Activated B cell treated with CpG ODN at 0.5 μM for 24 hours (primary cell): ENCODE results near the gene TCF12. TPM values are rescaled to one million over a fixed set of nuclear protein-coding genes. Genes with fewer than 3 reads are reported as not detected.

Experiments
- ATAC-seq: fragments of 200-7000 bp; cut with Tn5 transposase; one replicate; pipeline ENCODE4 v1.10.0; 2021; ENCODE audit warnings: low read depth, mild to moderate bottlenecking, moderate library complexity
- CTCF ChIA-PET: fragments of 350-600 bp; sonication (Branson Sonifier 250); formaldehyde crosslinking; loops from one replicate; lab custom pipeline; 2021; ENCODE audit warnings: antibody characterized with exemption; lab: Charles Lee
- POLR2A ChIA-PET: fragments of 350-600 bp; sonication (Branson Sonifier 250); formaldehyde crosslinking; loops from one replicate; lab custom pipeline; 2021; ENCODE audit warnings: antibody characterized with exemption; lab: Charles Lee
- DNase-seq: peaks from one replicate; pipeline ENCODE4 v3.0.0; 2022
- H3K27ac Mint-ChIP-seq: one replicate; pipeline ENCODE4 v1.8.0; 2020; ENCODE audit warnings: mixed read lengths
- H3K27me3 Mint-ChIP-seq: one replicate; pipeline ENCODE4 v1.8.0; 2021; ENCODE audit warnings: mixed read lengths
- H3K36me3 Mint-ChIP-seq: one replicate; pipeline ENCODE4 v1.8.0; 2021; ENCODE audit warnings: low read depth, mixed read lengths
- H3K4me1 Mint-ChIP-seq: one replicate; pipeline ENCODE4 v1.8.0; 2021; ENCODE audit warnings: mixed read lengths
- H3K4me3 Mint-ChIP-seq: one replicate; pipeline ENCODE4 v1.8.0; 2020; ENCODE audit warnings: mild to moderate bottlenecking, mixed read lengths
- H3K9me3 Mint-ChIP-seq: one replicate; pipeline ENCODE4 v1.8.0; 2020; ENCODE audit warnings: mixed read lengths
- intact Hi-C: fragments of 100-400 bp; cut with micrococcal nuclease; formaldehyde crosslinking; loops from one replicate; pipeline ENCODE4 v1.15.1; 2024
- total RNA-seq: library from RNA; stranded (reverse); gene quantifications from 2 replicates; pipeline ENCODE4 v1.2.3, GENCODE V29; 2022
- TF ChIP-seq, protein P1 (sequence below): fragments of 200-600 bp; IDR thresholded peaks from one replicate; pipeline ENCODE4 v1.8.0; 2022; ENCODE audit warnings: antibody characterized with exemption, mild to moderate bottlenecking

The TCF12 gene
- total RNA-seq, 1 donor from 2014 or later, result 119 TPM

DNA sequence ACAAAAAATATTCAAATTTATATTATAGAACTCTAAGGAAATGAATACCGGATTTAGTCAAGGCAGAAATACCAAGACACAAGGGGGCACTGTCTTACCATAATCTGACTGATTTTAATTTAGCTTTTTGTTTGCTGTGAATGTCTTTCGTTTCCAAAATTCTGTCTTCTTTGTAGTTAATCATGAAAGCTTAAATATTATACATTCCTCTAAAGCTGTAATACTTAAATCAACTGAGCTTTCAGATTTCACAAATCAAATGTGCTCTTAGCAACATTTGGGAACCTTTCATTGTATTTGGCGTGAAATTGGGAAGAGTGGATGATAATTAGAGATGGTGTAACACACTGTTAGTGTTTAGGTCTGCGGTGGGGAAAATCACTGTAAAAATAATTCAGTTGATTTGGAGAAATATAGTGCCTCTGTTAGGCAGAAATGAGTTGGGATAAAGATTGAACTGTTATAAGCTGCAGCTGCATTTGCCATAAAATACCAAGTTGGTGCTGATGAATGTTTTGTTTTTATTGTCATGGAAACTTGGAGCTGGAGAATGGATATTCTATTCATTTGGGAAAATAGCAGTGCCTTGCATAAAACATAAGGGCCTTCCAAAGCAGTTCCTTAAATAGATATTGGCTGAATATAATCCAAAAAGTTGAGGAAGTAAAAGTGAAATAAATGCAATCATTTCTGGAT lies 228.2 kb downstream of the TCF12 start:
- no peaks in the 10 kb centered on the region for H3K27me3 Mint-ChIP-seq
- ChIA-PET POLR2A (interaction anchor here (0.7 to 4.0 kb wide), 4 partner anchors 156 to 381 kb away, joined by 3 to 23 read pairs (median 12); no protein-coding TSS in a partner anchor), CTCF (interaction anchor here (0.6 to 8.0 kb wide), 39 partner anchors 8 to 682 kb away, joined by 3 to 202 read pairs (median 4); partner anchors contain the start of genes MNS1 and TCF12)
- H3K4me1 Mint-ChIP-seq, result peaks cover 16% of the 10 kb centered on the region
- intact Hi-C loops, result loop anchor here (1.0 to 5.0 kb wide), 7 partner anchors 68 to 650 kb away; no protein-coding TSS in a partner anchor
- no peak for ATAC-seq
- peaks cover 16% of the 10 kb centered on the region for H3K36me3 Mint-ChIP-seq
- no peaks in the 10 kb centered on the region for H3K9me3 Mint-ChIP-seq
- no peak overlapping the region for H3K27ac Mint-ChIP-seq
- no peak for DNase-seq
- peak overlapping the region; percentile 48 for H3K4me3 Mint-ChIP-seq
- TF ChIP-seq, protein P1, sequence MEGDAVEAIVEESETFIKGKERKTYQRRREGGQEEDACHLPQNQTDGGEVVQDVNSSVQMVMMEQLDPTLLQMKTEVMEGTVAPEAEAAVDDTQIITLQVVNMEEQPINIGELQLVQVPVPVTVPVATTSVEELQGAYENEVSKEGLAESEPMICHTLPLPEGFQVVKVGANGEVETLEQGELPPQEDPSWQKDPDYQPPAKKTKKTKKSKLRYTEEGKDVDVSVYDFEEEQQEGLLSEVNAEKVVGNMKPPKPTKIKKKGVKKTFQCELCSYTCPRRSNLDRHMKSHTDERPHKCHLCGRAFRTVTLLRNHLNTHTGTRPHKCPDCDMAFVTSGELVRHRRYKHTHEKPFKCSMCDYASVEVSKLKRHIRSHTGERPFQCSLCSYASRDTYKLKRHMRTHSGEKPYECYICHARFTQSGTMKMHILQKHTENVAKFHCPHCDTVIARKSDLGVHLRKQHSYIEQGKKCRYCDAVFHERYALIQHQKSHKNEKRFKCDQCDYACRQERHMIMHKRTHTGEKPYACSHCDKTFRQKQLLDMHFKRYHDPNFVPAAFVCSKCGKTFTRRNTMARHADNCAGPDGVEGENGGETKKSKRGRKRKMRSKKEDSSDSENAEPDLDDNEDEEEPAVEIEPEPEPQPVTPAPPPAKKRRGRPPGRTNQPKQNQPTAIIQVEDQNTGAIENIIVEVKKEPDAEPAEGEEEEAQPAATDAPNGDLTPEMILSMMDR, result peak; percentile 42

DNA sequence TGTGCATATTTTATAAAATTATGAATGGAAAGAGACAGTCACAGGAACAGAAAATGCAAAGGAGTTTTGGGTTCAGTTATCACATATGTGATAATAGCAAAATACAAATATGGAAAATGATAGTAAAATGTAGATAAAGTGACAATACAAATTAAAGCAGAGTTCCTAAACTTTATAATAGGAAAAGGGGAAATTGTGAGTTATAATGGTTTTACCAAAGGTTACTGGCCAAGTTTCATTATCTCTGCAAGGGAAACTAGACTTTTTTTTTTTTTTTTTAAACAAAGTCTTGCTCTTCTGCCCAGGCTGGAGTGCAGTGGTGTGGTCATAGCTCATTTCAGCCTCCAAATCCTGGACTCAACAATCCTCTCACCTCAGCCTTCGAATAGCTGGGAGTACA lies 229.2 kb downstream of the TCF12 start:
- Mint-ChIP-seq H3K36me3 (peaks cover 25% of the 10 kb centered on the region), H3K27me3 (no peaks in the 10 kb centered on the region), H3K4me1 (peaks cover 16% of the 10 kb centered on the region), H3K27ac (no peak overlapping the region), H3K9me3 (peaks cover 7% of the 10 kb centered on the region), H3K4me3 (no peak overlapping the region)
- ChIA-PET POLR2A (interaction anchor here (0.7 to 4.0 kb wide), 3 partner anchors 155 to 179 kb away, joined by 4 to 23 read pairs (median 21); no protein-coding TSS in a partner anchor), CTCF (interaction anchor here (0.8 to 8.0 kb wide), 20 partner anchors 59 to 656 kb away, joined by 3 to 202 read pairs (median 5); partner anchors contain the start of gene TCF12)
- ATAC-seq, result no peak
- intact Hi-C loops, result loop anchor here (2.0 to 5.0 kb wide), 3 partner anchors 67 to 315 kb away; no protein-coding TSS in a partner anchor
- no peak for DNase-seq
- TF ChIP-seq, protein P1, result no peak

DNA sequence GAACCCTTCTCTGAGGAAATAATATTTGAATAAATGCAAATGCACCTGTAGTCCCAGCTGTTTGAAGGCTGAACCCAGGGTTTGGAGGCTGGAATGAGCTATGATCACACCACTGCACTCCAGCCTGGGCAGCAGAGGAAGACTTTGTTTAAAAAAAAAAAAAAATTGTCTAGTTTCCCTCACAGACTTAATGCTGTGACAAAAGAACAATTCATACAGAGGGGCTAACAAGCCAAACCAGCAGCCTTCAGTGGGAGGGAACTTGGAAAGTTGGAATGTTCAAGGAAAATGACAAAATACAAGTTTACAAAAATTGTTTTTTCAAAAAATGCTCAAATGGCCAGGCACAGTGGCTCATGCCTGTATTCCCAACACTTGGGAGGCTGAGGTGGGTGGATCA lies 229.8 kb downstream of the TCF12 start:
- Mint-ChIP-seq H3K4me3 (no peak overlapping the region), H3K36me3 (peaks cover 31% of the 10 kb centered on the region), H3K27ac (no peak overlapping the region), H3K27me3 (no peaks in the 10 kb centered on the region), H3K4me1 (peaks cover 22% of the 10 kb centered on the region), H3K9me3 (peaks cover 10% of the 10 kb centered on the region)
- peak; percentile 28 for ATAC-seq
- TF ChIP-seq, protein P1, result no peak
- ChIA-PET CTCF (interaction anchor here (0.7 to 8.0 kb wide), 4 partner anchors 10 to 379 kb away, joined by 4 to 202 read pairs (median 21); no protein-coding TSS in a partner anchor), POLR2A (interaction anchor here (0.7 to 4.0 kb wide), 2 partner anchors 154 to 178 kb away, joined by 4 to 21 read pairs; no protein-coding TSS in a partner anchor)
- intact Hi-C loops, result loop anchor here (5.0 kb wide), 2 partner anchors 131 to 314 kb away; no protein-coding TSS in a partner anchor
- no peak for DNase-seq

DNA sequence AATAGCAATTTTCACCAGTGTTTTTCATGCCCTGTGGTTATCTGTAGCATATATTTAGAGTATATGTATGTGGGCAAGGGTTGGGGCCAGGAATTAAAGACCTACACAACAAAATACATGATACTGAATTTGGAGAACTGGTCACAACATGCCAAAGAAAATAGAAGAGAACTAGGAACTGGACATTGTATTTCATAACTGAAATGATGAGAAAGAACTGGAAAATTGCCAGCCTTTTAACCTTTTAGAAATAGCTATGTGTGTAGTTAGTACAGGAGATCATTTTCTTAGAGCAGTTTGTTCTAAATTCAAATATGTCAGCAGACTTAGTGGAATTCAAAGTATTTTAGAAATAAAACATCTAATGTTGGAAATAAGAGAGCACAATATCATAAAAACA lies 230.8 kb downstream of the TCF12 start:
- H3K27me3 Mint-ChIP-seq, result no peaks in the 10 kb centered on the region
- no peak overlapping the region for H3K4me3 Mint-ChIP-seq
- peaks cover 32% of the 10 kb centered on the region for H3K36me3 Mint-ChIP-seq
- TF ChIP-seq, protein P1, result no peak
- intact Hi-C loops, result loop anchor here (5.0 kb wide), 2 partner anchors 132 to 313 kb away; no protein-coding TSS in a partner anchor
- DNase-seq, result no peak
- H3K27ac Mint-ChIP-seq, result no peak overlapping the region
- ChIA-PET POLR2A (no interaction called here), CTCF (interaction anchor here (1.9 to 8.0 kb wide), 3 partner anchors 62 to 379 kb away, joined by 7 to 202 read pairs (median 38); no protein-coding TSS in a partner anchor)
- H3K9me3 Mint-ChIP-seq, result peaks cover 10% of the 10 kb centered on the region
- no peak for ATAC-seq
- peaks cover 31% of the 10 kb centered on the region for H3K4me1 Mint-ChIP-seq
